DMS 273 (cell line): ENCODE data around the gene AGMO.
A peak's percentile ranks its signal among the peaks of the same experiment; 100 is the strongest.

Experiments
- DNase-seq: peaks from one replicate; lab custom pipeline; 2025; ENCODE audit not compliant: unreplicated experiment; lab: John Stamatoyannopoulos, UW

Gene AGMO

GRCh38 chr7:15402436-15403136 is 159.2 kb downstream of the AGMO start:
- no peak for DNase-seq

- no peak for DNase-seq
These were observed 161.4 kb downstream of the AGMO start for GRCh38 chr7:15400440-15400839.

GRCh38 chr7:15399441-15399840 is 162.4 kb downstream of the AGMO start:
- no peak for DNase-seq

- DNase-seq: no peak
These were observed 163.7 kb downstream of the AGMO start for GRCh38 chr7:15397922-15398760.

- no peak for DNase-seq
These were observed 164.7 kb downstream of the AGMO start for GRCh38 chr7:15397159-15397550.

GRCh38 chr7:15396210-15397158 is 165.3 kb downstream of the AGMO start:
- no peak for DNase-seq

GRCh38 chr7:15389073-15389472 is 172.7 kb downstream of the AGMO start:
- peak; percentile 11 for DNase-seq

- no peak for DNase-seq
These were observed 183.2 kb downstream of the AGMO start for GRCh38 chr7:15378494-15379145.

GRCh38 chr7:15376600-15376999 is 185.2 kb downstream of the AGMO start:
- no peak for DNase-seq

- DNase-seq: no peak
These were observed 191.4 kb downstream of the AGMO start for GRCh38 chr7:15370441-15370840.

GRCh38 chr7:15368653-15369052 is 193.2 kb downstream of the AGMO start:
- DNase-seq: no peak

GRCh38 chr7:15367897-15368296 is 193.9 kb downstream of the AGMO start:
- no peak for DNase-seq

GRCh38 chr7:15358112-15358511 is 203.7 kb downstream of the AGMO start:
- no peak for DNase-seq

GRCh38 chr7:15352421-15353206 is 209.2 kb downstream of the AGMO start:
- DNase-seq: no peak

GRCh38 chr7:15345216-15345615 is 216.6 kb downstream of the AGMO start:
- no peak for DNase-seq

GRCh38 chr7:15341817-15342216 is 220.0 kb downstream of the AGMO start:
- DNase-seq: no peak

- DNase-seq: no peak
These were observed 225.7 kb downstream of the AGMO start for GRCh38 chr7:15336146-15336545.

GRCh38 chr7:15335390-15335789 is 226.4 kb downstream of the AGMO start:
- no peak for DNase-seq

- DNase-seq: no peak
These were observed 227.1 kb downstream of the AGMO start for GRCh38 chr7:15334536-15335263.
